HEK293 (cell line): Measurements from ENCODE around the gene PEX5L.

Source experiments
- CTCF ChIA-PET: fragments of 350-600 bp; formaldehyde crosslinking; extraction: SDS; loops from one replicate; lab custom pipeline; 2021; ENCODE audit warnings: antibody characterized with exemption; lab: Yijun Ruan, JAX
- POLR2A ChIA-PET: fragments of 300-600 bp; formaldehyde crosslinking; extraction: SDS; loops from one replicate; lab custom pipeline; 2020; ENCODE audit warnings: antibody characterized with exemption, inconsistent platforms; lab: Yijun Ruan, JAX
- H3K27ac ChIP-seq: fragments of 200-500 bp; sonication (Bioruptor generic); 2 replicates; pipeline ENCODE4 v1.5.1; 2014; ENCODE audit warnings: low read depth, low read length, control low read depth, inconsistent platforms; ENCODE audit errors: extremely low read depth
- H3K36me3 ChIP-seq, 2 experiments: fragments of 200-500 bp in 1 of 2; sonication (Bioruptor generic) in 1 of 2; 1 replicate in 1 of 2; 2 replicates in 1 of 2; pipeline ENCODE4 v1.5.1; 2014 to 2017; ENCODE audit warnings: inconsistent platforms in 2 of 2, low read length in 2 of 2; ENCODE audit not compliant: control insufficient read depth in 2 of 2, insufficient read depth in 1 of 2
- H3K4me1 ChIP-seq: fragments of 200-500 bp; sonication (Bioruptor generic); 2 replicates; pipeline ENCODE4 v1.5.1; 2014; ENCODE audit warnings: mild to moderate bottlenecking, low read length, inconsistent platforms; ENCODE audit not compliant: control insufficient read depth, insufficient read depth
- H3K4me3 ChIP-seq: 2 replicates; pipeline ENCODE4 v1.5.1; 2011; ENCODE audit warnings: low read depth, mild to moderate bottlenecking, control low read depth, low read length, moderate library complexity
- H3K9me3 ChIP-seq: fragments of 200-500 bp; sonication (Bioruptor generic); 2 replicates; pipeline ENCODE4 v1.5.1; 2014; ENCODE audit warnings: low read depth, low read length, inconsistent platforms; ENCODE audit not compliant: control insufficient read depth, insufficient read depth
- ATF2 ChIP-seq: fragments of 450-650 bp; formaldehyde crosslinking; IDR thresholded peaks from 2 replicates; pipeline ENCODE4 v1.5.1; 2016; ENCODE audit warnings: missing biosample characterization, missing genetic modification characterization, low read depth
- EGR2 ChIP-seq: fragments of 450-650 bp; formaldehyde crosslinking; IDR thresholded peaks from 2 replicates; pipeline ENCODE4 v1.5.1; 2016; ENCODE audit warnings: low read depth, missing biosample characterization, missing genetic modification characterization
- MEIS1 ChIP-seq: sonication (generic); formaldehyde crosslinking; IDR thresholded peaks from 2 replicates; pipeline ENCODE4 v1.8.1; 2022; ENCODE audit warnings: missing genetic modification reagents, mild to moderate bottlenecking, borderline replicate concordance
- SALL2 ChIP-seq: fragments of 450-650 bp; formaldehyde crosslinking; IDR thresholded peaks from 2 replicates; pipeline ENCODE4 v1.5.0; 2017; ENCODE audit warnings: missing biosample characterization, mild to moderate bottlenecking, missing genetic modification characterization, borderline replicate concordance
- TCF7L2 ChIP-seq: IDR thresholded peaks from 2 replicates; pipeline ENCODE4 v1.6.1; 2011; ENCODE audit warnings: low read depth, mild to moderate bottlenecking, inconsistent platforms, low read length, moderate library complexity, borderline replicate concordance
- ZBTB20 ChIP-seq: fragments of 450-650 bp; formaldehyde crosslinking; IDR thresholded peaks from 2 replicates; pipeline ENCODE4 v1.5.1; 2016; ENCODE audit warnings: missing biosample characterization, missing genetic modification characterization
- ZBTB26 ChIP-seq: fragments of 450-650 bp; formaldehyde crosslinking; optimal IDR thresholded peaks from 2 replicates; pipeline ENCODE3; 2016; ENCODE audit warnings: missing biosample characterization, mild to moderate bottlenecking, missing genetic modification characterization
- ZFHX2 ChIP-seq: fragments of 450-650 bp; formaldehyde crosslinking; conservative IDR thresholded peaks from 2 replicates; pipeline ENCODE4 v1.5.1; 2016; ENCODE audit warnings: missing biosample characterization, missing genetic modification characterization
- ZNF121 ChIP-seq: fragments of 450-650 bp; formaldehyde crosslinking; IDR thresholded peaks from 2 replicates; pipeline ENCODE4 v1.5.1; 2016; ENCODE audit warnings: missing biosample characterization, missing genetic modification characterization
- ZNF133 ChIP-seq: fragments of 450-650 bp; formaldehyde crosslinking; IDR thresholded peaks from 2 replicates; pipeline ENCODE4 v1.5.1; 2016; ENCODE audit warnings: missing biosample characterization, missing genetic modification characterization
- ZNF223 ChIP-seq: fragments of 450-650 bp; formaldehyde crosslinking; IDR thresholded peaks from 2 replicates; pipeline ENCODE4 v1.5.1; 2016; ENCODE audit warnings: missing biosample characterization, missing genetic modification characterization
- ZNF341 ChIP-seq: fragments of 450-650 bp; formaldehyde crosslinking; IDR thresholded peaks from 2 replicates; pipeline ENCODE4; 2016; ENCODE audit warnings: low read depth, missing biosample characterization, missing genetic modification characterization
- ZNF433 ChIP-seq: fragments of 450-650 bp; formaldehyde crosslinking; IDR thresholded peaks from 2 replicates; pipeline ENCODE4 v1.5.1; 2016; ENCODE audit warnings: missing biosample characterization, missing genetic modification characterization, low read depth
- ZNF501 ChIP-seq: fragments of 450-650 bp; formaldehyde crosslinking; IDR thresholded peaks from 2 replicates; pipeline ENCODE4 v1.5.1; 2016; ENCODE audit warnings: missing biosample characterization, missing genetic modification characterization
- ZNF514 ChIP-seq: fragments of 450-650 bp; formaldehyde crosslinking; IDR thresholded peaks from 2 replicates; pipeline ENCODE4 v1.5.1; 2016; ENCODE audit warnings: missing biosample characterization, missing genetic modification characterization
- ZNF521 ChIP-seq: fragments of 450-650 bp; formaldehyde crosslinking; IDR thresholded peaks from 2 replicates; pipeline ENCODE4 v1.5.1; 2017; ENCODE audit warnings: missing biosample characterization, mild to moderate bottlenecking, missing genetic modification characterization
- ZNF548 ChIP-seq: fragments of 450-650 bp; formaldehyde crosslinking; IDR thresholded peaks from 2 replicates; pipeline ENCODE4 v1.5.1; 2016; ENCODE audit warnings: missing biosample characterization, missing genetic modification characterization
- ZNF664 ChIP-seq: fragments of 450-650 bp; formaldehyde crosslinking; IDR thresholded peaks from 2 replicates; pipeline ENCODE4 v1.5.1; 2016; ENCODE audit warnings: missing biosample characterization, missing genetic modification characterization
- ZNF692 ChIP-seq: fragments of 450-650 bp; formaldehyde crosslinking; IDR thresholded peaks from 2 replicates; pipeline ENCODE4 v1.5.1; 2016; ENCODE audit warnings: missing biosample characterization, missing genetic modification characterization
- ZNF701 ChIP-seq: fragments of 450-650 bp; formaldehyde crosslinking; IDR thresholded peaks from 2 replicates; pipeline ENCODE4 v1.5.1; 2016; ENCODE audit warnings: missing biosample characterization, missing genetic modification characterization
- ZNF792 ChIP-seq: fragments of 450-650 bp; formaldehyde crosslinking; IDR thresholded peaks from 2 replicates; pipeline ENCODE4 v1.5.1; 2016; ENCODE audit warnings: missing biosample characterization, missing genetic modification characterization
- ZSCAN18 ChIP-seq: fragments of 450-650 bp; formaldehyde crosslinking; IDR thresholded peaks from 2 replicates; pipeline ENCODE4 v1.5.1; 2016; ENCODE audit warnings: missing biosample characterization, missing genetic modification characterization

PEX5L gene

GRCh38 chr3:179848711-179849110, 188.0 kb downstream of the PEX5L start (continued):
- TF ChIP-seq ZNF792 (no peak), ZNF433 (no peak)

- ChIA-PET CTCF (no interaction called here), POLR2A (no interaction called here)
- no peak overlapping the region for H3K4me3 ChIP-seq
- H3K36me3 ChIP-seq = no peaks in the 10 kb centered on the region
- H3K27ac ChIP-seq = no peak overlapping the region
- no peaks in the 10 kb centered on the region for H3K9me3 ChIP-seq
- no peaks in the 10 kb centered on the region for H3K4me1 ChIP-seq
- TF ChIP-seq ZNF121 (tag by site-specific recombination) = no peak
- TF ChIP-seq ZNF664 (tag by site-specific recombination) = no peak
- no peak for TF ChIP-seq SALL2 (tag by site-specific recombination)
- TF ChIP-seq ZSCAN18 (tag by site-specific recombination) = no peak
- TF ChIP-seq ZBTB26 = no peak
- TF ChIP-seq ZNF133 (tag by site-specific recombination) = no peak
- no peak for TF ChIP-seq ZNF501 (tag by site-specific recombination)
- TF ChIP-seq ZNF341 (tag by site-specific recombination) = no peak
- no peak for TF ChIP-seq ZNF514 (tag by site-specific recombination)
- no peak for TF ChIP-seq ZBTB20
- TF ChIP-seq ZNF223 (tag by site-specific recombination) = no peak
- no peak for TF ChIP-seq MEIS1
- no peak for TF ChIP-seq ZNF701 (tag by site-specific recombination)
- TF ChIP-seq ZNF692 (tag by site-specific recombination) = no peak
Observed at GRCh38 chr3:179842061-179842460, 194.7 kb downstream of the PEX5L start.

GRCh38 chr3:179840985-179841384, 195.8 kb downstream of the PEX5L start:
- TF ChIP-seq ZNF521 (no peak), ZFHX2 (tag by site-specific recombination) (0 out of 2 replicates have a peak, but pooled peaks have one; percentile 15), TCF7L2 (no peak), ZNF548 (no peak), EGR2 (tag by site-specific recombination) (peak; percentile 15; the same call in 1 of the 2 replicates), ATF2 (tag by site-specific recombination) (no peak), ZBTB20 (no peak)
- ChIA-PET CTCF (interaction anchor here (0.6 kb wide), 1 partner anchor 73 kb away, joined by 3 read pairs; no protein-coding TSS in a partner anchor), POLR2A (no interaction called here)
- H3K27ac ChIP-seq = no peak overlapping the region
- H3K4me1 ChIP-seq = no peaks in the 10 kb centered on the region
- no peak overlapping the region for H3K4me3 ChIP-seq
- no peaks in the 10 kb centered on the region for H3K9me3 ChIP-seq
- H3K36me3 ChIP-seq = no peaks in the 10 kb centered on the region
